HG03342 (cell line): Measurements from ENCODE around the gene ADCY6.

Source experiments
- ATAC-seq: cut with Tn5 transposase; IDR thresholded peaks from one replicate; pipeline ENCODE4 v1.9.1; 2021; ENCODE audit warnings: mild to moderate bottlenecking, moderate library complexity; ENCODE audit not compliant: unreplicated experiment

ADCY6 gene

GRCh38 chr12:48786591-48787544 lies 2.0 kb downstream of the ADCY6 start:
- no peak for ATAC-seq

- ATAC-seq = no peak
These were observed 5.5 kb downstream of the ADCY6 start for GRCh38 chr12:48783432-48783831.

- no peak for ATAC-seq
These were observed 6.2 kb downstream of the ADCY6 start for GRCh38 chr12:48782457-48783395.

GRCh38 chr12:48781750-48782456 lies 7.0 kb downstream of the ADCY6 start:
- no peak for ATAC-seq

- ATAC-seq = no peak
These were observed 8.4 kb downstream of the ADCY6 start for GRCh38 chr12:48780381-48781025.

GRCh38 chr12:48779869-48780268 lies 9.0 kb downstream of the ADCY6 start:
- ATAC-seq = no peak

- no peak for ATAC-seq
These were observed 11.1 kb downstream of the ADCY6 start for GRCh38 chr12:48777501-48778400.

- ATAC-seq = no peak
These were observed 11.9 kb downstream of the ADCY6 start for GRCh38 chr12:48776956-48777355.

GRCh38 chr12:48775991-48776649 lies 12.8 kb downstream of the ADCY6 start:
- no peak for ATAC-seq

- no peak for ATAC-seq
These were observed 13.6 kb downstream of the ADCY6 start for GRCh38 chr12:48775299-48775698.

GRCh38 chr12:48774516-48774915 lies 14.4 kb downstream of the ADCY6 start:
- no peak for ATAC-seq

- no peak for ATAC-seq
These were observed 15.2 kb downstream of the ADCY6 start for GRCh38 chr12:48773686-48774085.

- no peak for ATAC-seq
These were observed 17.2 kb downstream of the ADCY6 start for GRCh38 chr12:48771588-48772112.

GRCh38 chr12:48770756-48771155 lies 18.1 kb downstream of the ADCY6 start:
- no peak for ATAC-seq

GRCh38 chr12:48768736-48769135 lies 20.2 kb downstream of the ADCY6 start:
- ATAC-seq = no peak

GRCh38 chr12:48768147-48768546 lies 20.7 kb downstream of the ADCY6 start:
- ATAC-seq = no peak

- ATAC-seq = no peak
These were observed 21.4 kb downstream of the ADCY6 start for GRCh38 chr12:48767521-48767920.

GRCh38 chr12:48767047-48767446 lies 21.8 kb downstream of the ADCY6 start:
- ATAC-seq = no peak

GRCh38 chr12:48765753-48766162 lies 23.1 kb downstream of the ADCY6 start:
- ATAC-seq = no peak
